HUES64 (cell line): Measurements from ENCODE around the gene RANBP17.
"Not testable (repeated sequence)": the region's sequence is repeated elsewhere in the genome, so short reads cannot be mapped to it uniquely, and the experiment has no call there.

Experiments
- H3K27ac ChIP-seq: 2 replicates; pipeline ENCODE4 v1.7.0; 2013; ENCODE audit warnings: low read depth, low read length, inconsistent platforms
- H3K27me3 ChIP-seq: 2 replicates; pipeline ENCODE4 v1.6.1; 2013; ENCODE audit warnings: mild to moderate bottlenecking, low read length; ENCODE audit not compliant: insufficient read depth
- H3K36me3 ChIP-seq: 2 replicates; pipeline ENCODE4 v1.6.1; 2013; ENCODE audit warnings: mild to moderate bottlenecking, low read length; ENCODE audit not compliant: insufficient read depth
- H3K4me1 ChIP-seq: 2 replicates; pipeline ENCODE4 v1.6.1; 2013; ENCODE audit warnings: mild to moderate bottlenecking, low read length, moderate library complexity; ENCODE audit not compliant: insufficient read depth
- H3K4me3 ChIP-seq: 2 replicates; pipeline ENCODE4 v1.5.1; 2013; ENCODE audit warnings: mild to moderate bottlenecking, low read length, moderate library complexity
- H3K9ac ChIP-seq: 2 replicates; pipeline ENCODE4 v1.6.1; 2013; ENCODE audit warnings: mild to moderate bottlenecking, low read depth, low read length
- H3K9me3 ChIP-seq: 2 replicates; pipeline ENCODE4 v1.6.1; 2013; ENCODE audit warnings: low read depth, low read length; ENCODE audit not compliant: insufficient read depth
- WGBS: fragments of 150-250, 120-280 bp; methylation state at CpG from one replicate; pipeline ENCODE4 v1.1.7; 2013; ENCODE audit warnings: missing lambda C conversion rate; 5-methylcytosine and 5-hydroxymethylcytosine counted together

Gene RANBP17

GRCh38 chr5:170941788-170942187, 80.0 kb downstream of the RANBP17 start:
- Histone ChIP-seq H3K9me3 (no peaks in the 10 kb centered on the region), H3K36me3 (0 out of 2 replicates have a peak, but pooled peaks cover 4% of the 10 kb centered on the region), H3K4me1 (no peaks in the 10 kb centered on the region), H3K4me3 (no peak overlapping the region), H3K9ac (no peak overlapping the region), H3K27me3 (no peaks in the 10 kb centered on the region), H3K27ac (no peak overlapping the region)
- 96% methylated on average over 8 of the region's 8 CpGs for WGBS

GRCh38 chr5:170945275-170945674, 83.5 kb downstream of the RANBP17 start:
- Histone ChIP-seq H3K9me3 (no peaks in the 10 kb centered on the region), H3K27me3 (no peaks in the 10 kb centered on the region), H3K4me3 (no peak overlapping the region), H3K9ac (no peak overlapping the region), H3K4me1 (no peaks in the 10 kb centered on the region), H3K27ac (no peak overlapping the region), H3K36me3 (no peaks in the 10 kb centered on the region)
- WGBS: 95% methylated on average over 1 of the region's 3 CpGs

GRCh38 chr5:170960567-170960966, 98.7 kb downstream of the RANBP17 start:
- Histone ChIP-seq H3K4me3 (no peak overlapping the region), H3K9ac (no peak overlapping the region), H3K4me1 (no peaks in the 10 kb centered on the region), H3K36me3 (no peaks in the 10 kb centered on the region), H3K9me3 (no peaks in the 10 kb centered on the region), H3K27ac (no peak overlapping the region), H3K27me3 (no peaks in the 10 kb centered on the region)
- WGBS: 74% methylated on average over 3 of the region's 3 CpGs

GRCh38 chr5:170963521-170963920, 101.7 kb downstream of the RANBP17 start:
- 75% methylated on average over 5 of the region's 5 CpGs for WGBS
- H3K9me3 ChIP-seq: no peaks in the 10 kb centered on the region
- no peaks in the 10 kb centered on the region for H3K27me3 ChIP-seq
- no peak overlapping the region for H3K4me3 ChIP-seq
- no peak overlapping the region for H3K9ac ChIP-seq
- H3K36me3 ChIP-seq: no peaks in the 10 kb centered on the region; the same call in 1 of the 2 replicates
- H3K27ac ChIP-seq: no peak overlapping the region
- H3K4me1 ChIP-seq: no peaks in the 10 kb centered on the region

GRCh38 chr5:170974461-170974860, 112.6 kb downstream of the RANBP17 start:
- no peaks in the 10 kb centered on the region for H3K27me3 ChIP-seq
- H3K4me1 ChIP-seq: no peaks in the 10 kb centered on the region
- H3K36me3 ChIP-seq: peaks cover 2% of the 10 kb centered on the region; the same call in 1 of the 2 replicates
- no peak overlapping the region for H3K9ac ChIP-seq
- no peak overlapping the region for H3K4me3 ChIP-seq
- peaks cover 17% of the 10 kb centered on the region; the same call in 1 of the 2 replicates for H3K9me3 ChIP-seq
- no peak overlapping the region for H3K27ac ChIP-seq

- H3K4me3 ChIP-seq, H3K27me3 ChIP-seq, H3K4me1 ChIP-seq, H3K27ac ChIP-seq, H3K9ac ChIP-seq: not testable (repeated sequence)
- Histone ChIP-seq H3K36me3 (peaks cover 14% of the 10 kb centered on the region; the same call in 1 of the 2 replicates), H3K9me3 (peaks cover 32% of the 10 kb centered on the region; the same call in 1 of the 2 replicates)
- 97% methylated on average over 2 of the region's 2 CpGs for WGBS
These were observed 118.4 kb downstream of the RANBP17 start for GRCh38 chr5:170980261-170980660.

- WGBS: 90% methylated on average over 1 of the region's 1 CpG
- Histone ChIP-seq H3K9me3 (peaks cover 11% of the 10 kb centered on the region; the same call in 1 of the 2 replicates), H3K4me3 (no peak overlapping the region), H3K9ac (no peak overlapping the region), H3K4me1 (no peaks in the 10 kb centered on the region), H3K27ac (no peak overlapping the region), H3K27me3 (no peaks in the 10 kb centered on the region), H3K36me3 (peaks cover 8% of the 10 kb centered on the region; the same call in 1 of the 2 replicates)
These were observed 123.7 kb downstream of the RANBP17 start for GRCh38 chr5:170985486-170985885.

- H3K9me3 ChIP-seq: peaks cover 1% of the 10 kb centered on the region; the same call in 1 of the 2 replicates
- H3K36me3 ChIP-seq: 0 out of 2 replicates have a peak, but pooled peaks cover 4% of the 10 kb centered on the region
- no peak overlapping the region for H3K27ac ChIP-seq
- no peaks in the 10 kb centered on the region for H3K27me3 ChIP-seq
- H3K4me3 ChIP-seq: no peak overlapping the region
- no CpG with 5 or more reads among the region's 1 CpG for WGBS
- H3K9ac ChIP-seq: no peak overlapping the region
- no peaks in the 10 kb centered on the region for H3K4me1 ChIP-seq
These were observed 124.8 kb downstream of the RANBP17 start for GRCh38 chr5:170986598-170986997.

- H3K27me3 ChIP-seq: no peaks in the 10 kb centered on the region
- H3K4me1 ChIP-seq: peaks cover 4% of the 10 kb centered on the region; the same call in 1 of the 2 replicates
- H3K9me3 ChIP-seq: no peaks in the 10 kb centered on the region
- H3K27ac ChIP-seq: no peak overlapping the region
- no peak overlapping the region for H3K9ac ChIP-seq
- H3K36me3 ChIP-seq: no peaks in the 10 kb centered on the region
- no peak overlapping the region for H3K4me3 ChIP-seq
These were observed 131.7 kb downstream of the RANBP17 start for GRCh38 chr5:170993476-170993875.

- Histone ChIP-seq H3K27ac (no peak overlapping the region), H3K4me1 (no peaks in the 10 kb centered on the region), H3K36me3 (no peaks in the 10 kb centered on the region), H3K9me3 (peaks cover 15% of the 10 kb centered on the region), H3K9ac (no peak overlapping the region), H3K4me3 (no peak overlapping the region), H3K27me3 (no peaks in the 10 kb centered on the region)
- 94% methylated on average over 3 of the region's 3 CpGs for WGBS
These were observed 148.3 kb downstream of the RANBP17 start for GRCh38 chr5:171010086-171010485.

GRCh38 chr5:171010816-171011215, 149.0 kb downstream of the RANBP17 start:
- no peak overlapping the region for H3K9ac ChIP-seq
- H3K9me3 ChIP-seq: peaks cover 15% of the 10 kb centered on the region

GRCh38 chr5:171023508-171023907, 161.7 kb downstream of the RANBP17 start:
- Histone ChIP-seq H3K4me1 (no peaks in the 10 kb centered on the region), H3K9ac (no peak overlapping the region), H3K27me3 (no peaks in the 10 kb centered on the region)

More at GRCh38 chr5:171010816-171011215, 149.0 kb downstream of the RANBP17 start:
- 100% methylated on average over 1 of the region's 2 CpGs for WGBS
- H3K27me3 ChIP-seq: no peaks in the 10 kb centered on the region
- no peak overlapping the region for H3K4me3 ChIP-seq
- no peaks in the 10 kb centered on the region for H3K36me3 ChIP-seq
- H3K27ac ChIP-seq: no peak overlapping the region
- no peaks in the 10 kb centered on the region for H3K4me1 ChIP-seq

More at GRCh38 chr5:171023508-171023907, 161.7 kb downstream of the RANBP17 start:
- H3K36me3 ChIP-seq: 0 out of 2 replicates have a peak, but pooled peaks cover 2% of the 10 kb centered on the region
- no peak overlapping the region for H3K4me3 ChIP-seq
- H3K9me3 ChIP-seq: peaks cover 30% of the 10 kb centered on the region
- no peak overlapping the region for H3K27ac ChIP-seq
